Panc1 (cell line): ENCODE results near the gene AP3D1. TPM values are rescaled to one million over a fixed set of nuclear protein-coding genes. Genes with fewer than 3 reads are reported as not detected.

ENCODE experiments used
- ATAC-seq: fragments of 200-7000 bp; cut with Tn5 transposase; 2 replicates; pipeline ENCODE4 v1.9.1; 2020; ENCODE audit warnings: mild to moderate bottlenecking, moderate library complexity
- BruUV-seq: library from RNA; stranded (reverse); fragments of 400-500 nt; replicated peaks from 2 replicates; lab custom pipeline; 2021; lab: Mats Ljungman, UMichigan
- CTCF ChIA-PET: fragments of 300-600 bp; sonication (Branson Sonifier 250); formaldehyde crosslinking; loops from one replicate; lab custom pipeline; 2022; ENCODE audit warnings: antibody characterized with exemption; lab: Charles Lee
- POLR2A ChIA-PET: fragments of 300-600 bp; sonication (Branson Sonifier 250); formaldehyde crosslinking; loops from one replicate; lab custom pipeline; 2022; ENCODE audit warnings: antibody characterized with exemption; lab: Charles Lee
- DNase-seq: peaks from one replicate; pipeline ENCODE4 v3.0.0-alpha.2; 2010; ENCODE audit warnings: low read depth, low spot score
- H3K27ac ChIP-seq: 2 replicates; pipeline ENCODE4 v1.5.1; 2011; ENCODE audit warnings: mild to moderate bottlenecking, low read length, inconsistent platforms
- H3K27me3 ChIP-seq: fragments of 200-500 bp; sonication (Bioruptor generic); 2 replicates; pipeline ENCODE4 v1.6.0; 2014; ENCODE audit warnings: low read length, inconsistent platforms; ENCODE audit not compliant: control insufficient read depth, insufficient read depth
- H3K36me3 ChIP-seq: fragments of 200-500 bp; sonication (Bioruptor generic); 2 replicates; pipeline ENCODE4 v1.5.1; 2014; ENCODE audit warnings: inconsistent platforms, mild to moderate bottlenecking, low read length, moderate library complexity; ENCODE audit not compliant: control insufficient read depth, insufficient read depth
- H3K4me1 ChIP-seq: 2 replicates; pipeline ENCODE4 v1.5.1; 2011; ENCODE audit warnings: inconsistent platforms, mild to moderate bottlenecking, low read length, moderate library complexity; ENCODE audit not compliant: control insufficient read depth, insufficient read depth
- H3K4me3 ChIP-seq, 2 experiments: 2 replicates each; pipeline ENCODE4 v1.5.1; 2011 to 2012; ENCODE audit warnings: low read depth in 2 of 2, low read length in 2 of 2, mild to moderate bottlenecking in 2 of 2, inconsistent platforms in 1 of 2, moderate library complexity in 1 of 2
- H3K9me3 ChIP-seq: fragments of 200-500 bp; sonication (Bioruptor generic); 2 replicates; pipeline ENCODE4 v1.5.1; 2014; ENCODE audit warnings: low read depth, mild to moderate bottlenecking, inconsistent platforms, low read length, moderate library complexity; ENCODE audit not compliant: control insufficient read depth, insufficient read depth
- POLR2AphosphoS5 ChIP-seq: IDR thresholded peaks from 2 replicates; pipeline ENCODE4 v1.6.1; 2012; ENCODE audit warnings: mild to moderate bottlenecking, low read depth, low read length, moderate library complexity
- SIN3A ChIP-seq: IDR thresholded peaks from 2 replicates; pipeline ENCODE4 v1.6.1; 2012; ENCODE audit warnings: low read depth, mild to moderate bottlenecking, low read length, moderate library complexity, borderline replicate concordance; ENCODE audit not compliant: insufficient read depth
- TCF7L2 ChIP-seq: IDR thresholded peaks from 2 replicates; pipeline ENCODE4 v1.6.1; 2011; ENCODE audit warnings: mild to moderate bottlenecking, low read depth, low read length, inconsistent platforms
- in situ Hi-C: cut with HindIII; loops from 2 replicates; pipeline ENCODE4 v1.10.0; 2016; ENCODE audit warnings: low sequenced_read_pairs, low pct_unique_long_range_greater_than_20kb
- intact Hi-C: fragments of 100-400 bp; cut with micrococcal nuclease; formaldehyde crosslinking; loops from one replicate; pipeline ENCODE4 v1.10.0; 2022; ENCODE audit not compliant: unreplicated experiment
- total RNA-seq: library from RNA; stranded (reverse); gene quantifications from one replicate; pipeline ENCODE4 v1.2.1, GENCODE V29; 2021; ENCODE audit not compliant: unreplicated experiment
- TF ChIP-seq, protein P1 (sequence below), 2 experiments: IDR thresholded peaks; 2 replicates each; pipeline ENCODE4 v1.6.1; 2011 to 2012; ENCODE audit warnings: low read depth in 2 of 2, control low read depth in 1 of 2, low read length in 1 of 2, mild to moderate bottlenecking in 1 of 2, moderate library complexity in 1 of 2; ENCODE audit not compliant: insufficient read depth in 1 of 2
- TF ChIP-seq, protein P2 (sequence below): fragments of 450-650 bp; IDR thresholded peaks from 2 replicates; pipeline ENCODE4 v1.5.1; 2017; ENCODE audit warnings: mild to moderate bottlenecking

Gene AP3D1
- total RNA-seq, 1 experiment from 2014 or later, result 167 TPM

DNA sequence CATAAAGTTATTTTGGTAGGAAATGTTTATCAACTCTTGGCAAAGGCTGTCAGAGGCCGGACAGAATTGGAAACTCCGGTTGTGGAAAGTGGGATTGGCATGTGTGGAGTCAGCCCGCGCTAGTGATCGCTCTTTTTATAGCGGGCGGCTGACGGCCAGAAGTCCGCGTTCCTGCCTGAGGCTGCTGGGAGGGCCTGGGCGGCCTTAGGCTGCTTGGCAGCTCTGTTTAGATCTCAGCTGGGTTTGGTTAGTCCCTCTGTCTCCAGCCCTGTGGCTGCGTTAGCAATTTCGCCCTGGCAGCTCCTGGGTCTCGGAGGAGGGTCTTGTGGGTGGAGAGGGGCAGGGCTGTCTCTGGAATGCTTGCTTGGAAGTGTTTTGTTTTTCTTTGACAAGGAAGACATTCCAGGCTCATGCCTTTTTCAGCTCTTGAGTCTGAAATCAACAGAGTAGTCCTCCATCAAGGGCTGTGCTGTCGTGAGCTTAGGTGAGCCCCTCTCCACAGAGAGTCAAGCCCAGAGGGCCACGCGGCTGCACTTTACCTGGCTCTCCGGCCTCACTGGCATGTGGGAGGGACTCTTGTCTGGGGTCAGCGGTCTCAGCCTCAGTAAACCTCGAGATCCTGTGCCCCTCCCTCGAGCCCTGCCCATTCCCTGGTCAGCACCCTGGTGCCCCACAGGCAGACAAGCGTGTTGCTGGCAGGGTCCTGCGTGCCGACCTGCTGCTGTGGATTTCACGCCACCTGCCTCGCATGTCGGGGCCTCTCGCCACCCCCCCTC, 34.9 kb upstream of the AP3D1 start:
- DNase-seq, result no peak
- no peak overlapping the region for H3K4me3 ChIP-seq
- no TSS peak for BruUV-seq
- intact Hi-C loops, result no loop called here
- no peaks in the 10 kb centered on the region for H3K4me1 ChIP-seq
- ChIA-PET POLR2A (no interaction called here), CTCF (no interaction called here)
- H3K36me3 ChIP-seq, result no peaks in the 10 kb centered on the region; the same call in none of the 2 replicates
- ATAC-seq, result no peak
- in situ Hi-C loops, result no loop called here
- H3K27me3 ChIP-seq, result no peaks in the 10 kb centered on the region
- H3K9me3 ChIP-seq, result no peaks in the 10 kb centered on the region
- H3K27ac ChIP-seq, result no peak overlapping the region
- no peak for TF ChIP-seq TCF7L2
- TF ChIP-seq SIN3A, result no peak
- TF ChIP-seq, protein P1, sequence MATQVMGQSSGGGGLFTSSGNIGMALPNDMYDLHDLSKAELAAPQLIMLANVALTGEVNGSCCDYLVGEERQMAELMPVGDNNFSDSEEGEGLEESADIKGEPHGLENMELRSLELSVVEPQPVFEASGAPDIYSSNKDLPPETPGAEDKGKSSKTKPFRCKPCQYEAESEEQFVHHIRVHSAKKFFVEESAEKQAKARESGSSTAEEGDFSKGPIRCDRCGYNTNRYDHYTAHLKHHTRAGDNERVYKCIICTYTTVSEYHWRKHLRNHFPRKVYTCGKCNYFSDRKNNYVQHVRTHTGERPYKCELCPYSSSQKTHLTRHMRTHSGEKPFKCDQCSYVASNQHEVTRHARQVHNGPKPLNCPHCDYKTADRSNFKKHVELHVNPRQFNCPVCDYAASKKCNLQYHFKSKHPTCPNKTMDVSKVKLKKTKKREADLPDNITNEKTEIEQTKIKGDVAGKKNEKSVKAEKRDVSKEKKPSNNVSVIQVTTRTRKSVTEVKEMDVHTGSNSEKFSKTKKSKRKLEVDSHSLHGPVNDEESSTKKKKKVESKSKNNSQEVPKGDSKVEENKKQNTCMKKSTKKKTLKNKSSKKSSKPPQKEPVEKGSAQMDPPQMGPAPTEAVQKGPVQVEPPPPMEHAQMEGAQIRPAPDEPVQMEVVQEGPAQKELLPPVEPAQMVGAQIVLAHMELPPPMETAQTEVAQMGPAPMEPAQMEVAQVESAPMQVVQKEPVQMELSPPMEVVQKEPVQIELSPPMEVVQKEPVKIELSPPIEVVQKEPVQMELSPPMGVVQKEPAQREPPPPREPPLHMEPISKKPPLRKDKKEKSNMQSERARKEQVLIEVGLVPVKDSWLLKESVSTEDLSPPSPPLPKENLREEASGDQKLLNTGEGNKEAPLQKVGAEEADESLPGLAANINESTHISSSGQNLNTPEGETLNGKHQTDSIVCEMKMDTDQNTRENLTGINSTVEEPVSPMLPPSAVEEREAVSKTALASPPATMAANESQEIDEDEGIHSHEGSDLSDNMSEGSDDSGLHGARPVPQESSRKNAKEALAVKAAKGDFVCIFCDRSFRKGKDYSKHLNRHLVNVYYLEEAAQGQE (IDR thresholded peaks at IDR 0.05; ENCODE audit: insufficient read depth in 1 of 2, low read depth in 2 of 2, low read length in 1 of 2), result no peak
- TF ChIP-seq POLR2AphosphoS5, result no peak
- TF ChIP-seq, protein P2, sequence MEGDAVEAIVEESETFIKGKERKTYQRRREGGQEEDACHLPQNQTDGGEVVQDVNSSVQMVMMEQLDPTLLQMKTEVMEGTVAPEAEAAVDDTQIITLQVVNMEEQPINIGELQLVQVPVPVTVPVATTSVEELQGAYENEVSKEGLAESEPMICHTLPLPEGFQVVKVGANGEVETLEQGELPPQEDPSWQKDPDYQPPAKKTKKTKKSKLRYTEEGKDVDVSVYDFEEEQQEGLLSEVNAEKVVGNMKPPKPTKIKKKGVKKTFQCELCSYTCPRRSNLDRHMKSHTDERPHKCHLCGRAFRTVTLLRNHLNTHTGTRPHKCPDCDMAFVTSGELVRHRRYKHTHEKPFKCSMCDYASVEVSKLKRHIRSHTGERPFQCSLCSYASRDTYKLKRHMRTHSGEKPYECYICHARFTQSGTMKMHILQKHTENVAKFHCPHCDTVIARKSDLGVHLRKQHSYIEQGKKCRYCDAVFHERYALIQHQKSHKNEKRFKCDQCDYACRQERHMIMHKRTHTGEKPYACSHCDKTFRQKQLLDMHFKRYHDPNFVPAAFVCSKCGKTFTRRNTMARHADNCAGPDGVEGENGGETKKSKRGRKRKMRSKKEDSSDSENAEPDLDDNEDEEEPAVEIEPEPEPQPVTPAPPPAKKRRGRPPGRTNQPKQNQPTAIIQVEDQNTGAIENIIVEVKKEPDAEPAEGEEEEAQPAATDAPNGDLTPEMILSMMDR, result no peak

DNA sequence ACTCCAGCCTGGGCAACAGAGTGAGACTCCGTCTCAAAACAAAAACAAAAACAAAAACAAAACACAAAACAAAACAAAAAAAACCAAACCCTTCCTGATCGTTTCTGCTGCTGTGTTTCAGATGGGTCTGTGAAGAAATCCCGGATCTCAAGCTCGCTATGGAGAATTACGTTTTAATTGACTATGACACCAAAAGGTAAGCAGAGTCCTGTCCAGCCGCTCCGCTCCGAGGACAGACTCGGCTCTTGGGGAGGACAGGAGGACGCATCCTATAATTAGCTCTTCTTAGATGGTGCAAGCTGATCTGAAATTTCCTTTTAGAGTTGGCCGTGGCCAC, 34.3 kb upstream of the AP3D1 start:
- in situ Hi-C loops, result no loop called here
- H3K36me3 ChIP-seq, result no peaks in the 10 kb centered on the region; the same call in none of the 2 replicates

More for the DNA sequence above, 34.3 kb upstream of the AP3D1 start:
- no peaks in the 10 kb centered on the region for H3K27me3 ChIP-seq
- ChIA-PET CTCF (no interaction called here), POLR2A (no interaction called here)
- TF ChIP-seq TCF7L2 (no peak), SIN3A (no peak), POLR2AphosphoS5 (no peak)
- TF ChIP-seq, protein P2, result no peak
- TF ChIP-seq, protein P1 (IDR thresholded peaks at IDR 0.05; ENCODE audit: insufficient read depth in 1 of 2, low read depth in 2 of 2, low read length in 1 of 2), result no peak
- no peak overlapping the region for H3K27ac ChIP-seq
- BruUV-seq, result TSS peak; percentile 49
- H3K4me3 ChIP-seq, result no peak overlapping the region
- intact Hi-C loops, result no loop called here
- ATAC-seq, result no peak
- DNase-seq, result no peak
- no peaks in the 10 kb centered on the region for H3K4me1 ChIP-seq
- no peaks in the 10 kb centered on the region for H3K9me3 ChIP-seq
